Suprapubic skin (tissue), 4 donors: Measurements from ENCODE around the gene BTN1A1.
"Not testable (repeated sequence)": the region's sequence is repeated elsewhere in the genome, so short reads cannot be mapped to it uniquely, and the experiment has no call there.

Source experiments
- EP300 ChIP-seq: sonication (generic); formaldehyde crosslinking; IDR thresholded peaks from one replicate; pipeline ENCODE4 v1.6.1; 2017; ENCODE audit warnings: antibody characterized with exemption
- POLR2A ChIP-seq, 2 donors: fragments of 450-650 bp; IDR thresholded peaks; one replicate each; pipeline ENCODE4 v1.6.1; 2017; ENCODE audit warnings: antibody characterized with exemption in 2 of 2, mild to moderate bottlenecking in 2 of 2, moderate library complexity in 2 of 2
- POLR2AphosphoS5 ChIP-seq, 3 donors: sonication (generic); formaldehyde crosslinking; IDR thresholded peaks; one replicate each; pipeline ENCODE4 v1.6.1; 2017; ENCODE audit warnings: antibody characterized with exemption in 3 of 3
- TF ChIP-seq, protein P1 (sequence below), 2 donors: fragments of 200-600 bp in 1 of 2; fragments of 450-650 bp in 1 of 2; sonication (generic) in 1 of 2; IDR thresholded peaks; one replicate each; pipeline ENCODE4 v1.5.1; 2016 to 2019; ENCODE audit warnings: antibody characterized with exemption in 2 of 2, mild to moderate bottlenecking in 1 of 2, moderate library complexity in 1 of 2

- TF ChIP-seq, protein P1, sequence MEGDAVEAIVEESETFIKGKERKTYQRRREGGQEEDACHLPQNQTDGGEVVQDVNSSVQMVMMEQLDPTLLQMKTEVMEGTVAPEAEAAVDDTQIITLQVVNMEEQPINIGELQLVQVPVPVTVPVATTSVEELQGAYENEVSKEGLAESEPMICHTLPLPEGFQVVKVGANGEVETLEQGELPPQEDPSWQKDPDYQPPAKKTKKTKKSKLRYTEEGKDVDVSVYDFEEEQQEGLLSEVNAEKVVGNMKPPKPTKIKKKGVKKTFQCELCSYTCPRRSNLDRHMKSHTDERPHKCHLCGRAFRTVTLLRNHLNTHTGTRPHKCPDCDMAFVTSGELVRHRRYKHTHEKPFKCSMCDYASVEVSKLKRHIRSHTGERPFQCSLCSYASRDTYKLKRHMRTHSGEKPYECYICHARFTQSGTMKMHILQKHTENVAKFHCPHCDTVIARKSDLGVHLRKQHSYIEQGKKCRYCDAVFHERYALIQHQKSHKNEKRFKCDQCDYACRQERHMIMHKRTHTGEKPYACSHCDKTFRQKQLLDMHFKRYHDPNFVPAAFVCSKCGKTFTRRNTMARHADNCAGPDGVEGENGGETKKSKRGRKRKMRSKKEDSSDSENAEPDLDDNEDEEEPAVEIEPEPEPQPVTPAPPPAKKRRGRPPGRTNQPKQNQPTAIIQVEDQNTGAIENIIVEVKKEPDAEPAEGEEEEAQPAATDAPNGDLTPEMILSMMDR (IDR thresholded peaks at IDR 0.05), result not testable (repeated sequence)
- not testable (repeated sequence) for TF ChIP-seq EP300; POLR2AphosphoS5 (IDR thresholded peaks at IDR 0.05); POLR2A (IDR thresholded peaks at IDR 0.05)
Measured at GRCh38 chr6:26524314-26524713, 24.2 kb downstream of the BTN1A1 start.
